Measurements from ENCODE around the gene LRRFIP2.
"Not testable (repeated sequence)": the region's sequence is repeated elsewhere in the genome, so short reads cannot be mapped to it uniquely, and the experiment has no call there.

Gene LRRFIP2

GRCh38 chr3:37174532-37175126 lies at the start of gene LRRFIP2:
TSS of gene LRRFIP2 (minus strand) at chr3:37174582. CDS start at chr3:37148983, 25,599 bp downstream.
- H3K27ac ChIP-seq, result peak within 1 kb of the TSS; percentile 93
- TF ChIP-seq CTCF (conservative IDR thresholded peaks at IDR 0.05) (no peak), ZFX (IDR thresholded peaks at IDR 0.05) (no peak)

- no peak overlapping the region for H3K27ac ChIP-seq
- no peak for TF ChIP-seq ZFX (IDR thresholded peaks at IDR 0.05)
- no peak for TF ChIP-seq CTCF (conservative IDR thresholded peaks at IDR 0.05)
These were observed 49.2 kb upstream of the LRRFIP2 start for GRCh38 chr3:37223576-37223975.

GRCh38 chr3:37223141-37223558 lies 48.8 kb upstream of the LRRFIP2 start:
- H3K27ac ChIP-seq, result no peak overlapping the region
- TF ChIP-seq CTCF (conservative IDR thresholded peaks at IDR 0.05), result no peak
- no peak for TF ChIP-seq ZFX (IDR thresholded peaks at IDR 0.05)

GRCh38 chr3:37222542-37222941 lies 48.2 kb upstream of the LRRFIP2 start:
- not testable (repeated sequence) for H3K27ac ChIP-seq

- H3K27ac ChIP-seq, result no peak overlapping the region
- TF ChIP-seq ZFX (IDR thresholded peaks at IDR 0.05), result no peak
- no peak for TF ChIP-seq CTCF (conservative IDR thresholded peaks at IDR 0.05)
These were observed 47.0 kb upstream of the LRRFIP2 start for GRCh38 chr3:37221407-37221806.

- TF ChIP-seq ZFX (IDR thresholded peaks at IDR 0.05), result no peak
- no peak for TF ChIP-seq CTCF (conservative IDR thresholded peaks at IDR 0.05)
- no peak overlapping the region for H3K27ac ChIP-seq
These were observed 44.9 kb upstream of the LRRFIP2 start for GRCh38 chr3:37219266-37219665.

- no peak for TF ChIP-seq CTCF (conservative IDR thresholded peaks at IDR 0.05)
- TF ChIP-seq ZFX (IDR thresholded peaks at IDR 0.05), result no peak
- no peak overlapping the region for H3K27ac ChIP-seq
These were observed 43.8 kb upstream of the LRRFIP2 start for GRCh38 chr3:37218206-37218605.

Measured in C4-2B (cell line).